ENCODE results near the gene NLK. TPM values are rescaled to one million over a fixed set of nuclear protein-coding genes. Genes with fewer than 3 reads are reported as not detected.

Gene NLK
- total RNA-seq, 1 experiment from 2014 or later = 31.8 TPM

DNA sequence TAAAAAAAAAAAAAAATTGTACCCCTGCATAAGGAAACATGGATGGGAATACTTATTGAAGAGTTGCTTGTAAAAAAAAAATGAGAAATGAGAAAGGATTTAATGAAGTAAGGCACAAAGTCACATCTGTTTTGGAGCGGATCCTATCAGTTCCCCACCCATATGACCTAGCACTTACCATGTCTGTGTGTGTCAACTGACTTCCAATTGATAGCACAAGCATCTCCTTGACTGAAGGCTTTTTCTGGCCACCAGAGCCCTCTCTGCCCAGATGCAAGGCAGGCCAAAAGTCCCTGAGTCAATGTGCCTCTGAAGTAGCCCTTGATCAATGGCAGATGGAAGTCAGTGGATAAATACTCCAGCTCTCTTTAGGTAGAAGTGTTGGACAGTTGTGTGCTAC lies 13.4 kb upstream of the NLK start:
- Mint-ChIP-seq H3K36me3 (ENCODE audit: insufficient read depth in 1 of 3, low read depth in 3 of 3) (no peaks in the 10 kb centered on the region), H3K9me3 (no peaks in the 10 kb centered on the region), H3K27me3 (ENCODE audit: low read depth) (no peaks in the 10 kb centered on the region), H3K4me1 (peaks cover 0 to 2% of the 10 kb centered on the region in 2 experiments; a peak in 1 of 4 replicates), H3K4me3 (no peak overlapping the region), H3K27ac (no peak overlapping the region)
- no peak overlapping the region for H3T11ph ChIP-seq (ENCODE audit: low read length)
- no peak overlapping the region for H2BK120ac ChIP-seq (ENCODE audit: low read depth, low read length, poor library complexity, severe bottlenecking)
- H2AK5ac ChIP-seq (ENCODE audit: insufficient read length, low read length) = no peak overlapping the region
- no peaks in the 10 kb centered on the region for H4K20me1 ChIP-seq (ENCODE audit: control insufficient read depth, insufficient read depth, insufficient read length)
- H3K27ac ChIP-seq (ENCODE audit: insufficient read length, low read depth, low read length) = no peak overlapping the region
- no peak overlapping the region for H3K56ac ChIP-seq (ENCODE audit: insufficient read length, low read depth, low read length)
- H3K27me3 ChIP-seq (ENCODE audit: insufficient read depth, low read length) = no peaks in the 10 kb centered on the region
- H3K23me2 ChIP-seq (ENCODE audit: insufficient read length, low read depth, low read length, poor library complexity, severe bottlenecking) = no peaks in the 10 kb centered on the region
- no peak overlapping the region for H3K23ac ChIP-seq (ENCODE audit: insufficient read length, low read depth, low read length)
- no peaks in the 10 kb centered on the region for H3K79me2 ChIP-seq (ENCODE audit: insufficient read depth, low read length)
- H3K9me3 ChIP-seq (ENCODE audit: control insufficient read depth, low read depth, low read length) = no peaks in the 10 kb centered on the region
- WGBS (ENCODE audit: extremely low coverage, insufficient read length, low lambda C conversion rate) = no CpG with 5 or more reads among the region's 1 CpG
- H3K79me1 ChIP-seq (ENCODE audit: insufficient read depth, low read depth, low read length, poor library complexity, severe bottlenecking) = no peaks in the 10 kb centered on the region
- H2BK12ac ChIP-seq (ENCODE audit: insufficient read length, low read depth, low read length) = no peak overlapping the region
- no peak overlapping the region for H2BK15ac ChIP-seq (ENCODE audit: low read depth, low read length)
- H2BK20ac ChIP-seq (ENCODE audit: low read depth, low read length, poor library complexity, severe bottlenecking) = no peak overlapping the region
- H3K9ac ChIP-seq (ENCODE audit: extremely low read depth, insufficient read length, low read length) = no peak overlapping the region
- no peak overlapping the region for H3K4me2 ChIP-seq (ENCODE audit: insufficient read depth, insufficient read length, low read length)
- H3K14ac ChIP-seq (ENCODE audit: insufficient read depth, low read length) = no peak overlapping the region
- H4K8ac ChIP-seq (replicated peaks; ENCODE audit: insufficient read length, low read depth, low read length) = no peak overlapping the region
- no peak overlapping the region for H3K4ac ChIP-seq (ENCODE audit: low read depth, low read length)
- TF ChIP-seq, protein P1, sequence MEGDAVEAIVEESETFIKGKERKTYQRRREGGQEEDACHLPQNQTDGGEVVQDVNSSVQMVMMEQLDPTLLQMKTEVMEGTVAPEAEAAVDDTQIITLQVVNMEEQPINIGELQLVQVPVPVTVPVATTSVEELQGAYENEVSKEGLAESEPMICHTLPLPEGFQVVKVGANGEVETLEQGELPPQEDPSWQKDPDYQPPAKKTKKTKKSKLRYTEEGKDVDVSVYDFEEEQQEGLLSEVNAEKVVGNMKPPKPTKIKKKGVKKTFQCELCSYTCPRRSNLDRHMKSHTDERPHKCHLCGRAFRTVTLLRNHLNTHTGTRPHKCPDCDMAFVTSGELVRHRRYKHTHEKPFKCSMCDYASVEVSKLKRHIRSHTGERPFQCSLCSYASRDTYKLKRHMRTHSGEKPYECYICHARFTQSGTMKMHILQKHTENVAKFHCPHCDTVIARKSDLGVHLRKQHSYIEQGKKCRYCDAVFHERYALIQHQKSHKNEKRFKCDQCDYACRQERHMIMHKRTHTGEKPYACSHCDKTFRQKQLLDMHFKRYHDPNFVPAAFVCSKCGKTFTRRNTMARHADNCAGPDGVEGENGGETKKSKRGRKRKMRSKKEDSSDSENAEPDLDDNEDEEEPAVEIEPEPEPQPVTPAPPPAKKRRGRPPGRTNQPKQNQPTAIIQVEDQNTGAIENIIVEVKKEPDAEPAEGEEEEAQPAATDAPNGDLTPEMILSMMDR (conservative IDR thresholded peaks at IDR 0.05) = no peak
- DNase-seq = no peak
- H3K4me1 ChIP-seq (ENCODE audit: insufficient read depth, low read length) = 0 out of 2 replicates have a peak, but pooled peaks cover 1% of the 10 kb centered on the region
- no peak overlapping the region for H4K5ac ChIP-seq (ENCODE audit: insufficient read length, low read depth, low read length)
- no peak overlapping the region for H2BK5ac ChIP-seq (ENCODE audit: insufficient read length, low read length)
- no peak overlapping the region for H3K18ac ChIP-seq (ENCODE audit: insufficient read length, low read depth, low read length)
- no peak overlapping the region for H4K91ac ChIP-seq (ENCODE audit: insufficient read length, low read depth, low read length)
- H2AFZ ChIP-seq (ENCODE audit: low read length) = no peak overlapping the region

All from H9 (cell line).